Nephron progenitor cell (in vitro differentiated cells): ENCODE results near the gene PITHD1.

ENCODE experiments used
- DNase-seq: peaks from one replicate; pipeline ENCODE4 v3.0.0; 2021
- H3K27ac Mint-ChIP-seq: 2 replicates; pipeline ENCODE4 v1.8.0; 2021; ENCODE audit warnings: mild to moderate bottlenecking, moderate library complexity, mixed read lengths
- H3K27me3 Mint-ChIP-seq: 2 replicates; pipeline ENCODE4 v1.8.0; 2021; ENCODE audit warnings: mild to moderate bottlenecking, low read depth, mixed read lengths; ENCODE audit not compliant: poor library complexity
- H3K36me3 Mint-ChIP-seq: 2 replicates; pipeline ENCODE4 v1.8.0; 2021; ENCODE audit warnings: low read depth, mixed read lengths
- H3K4me1 Mint-ChIP-seq: 2 replicates; pipeline ENCODE4 v1.8.0; 2021; ENCODE audit warnings: mixed read lengths
- H3K4me3 Mint-ChIP-seq: 2 replicates; pipeline ENCODE4 v1.8.0; 2021; ENCODE audit warnings: mild to moderate bottlenecking, moderate library complexity, mixed read lengths
- H3K9me3 Mint-ChIP-seq: 2 replicates; pipeline ENCODE4 v1.8.0; 2021; ENCODE audit warnings: mild to moderate bottlenecking, moderate library complexity, mixed read lengths
- TF ChIP-seq, protein P1 (sequence below): fragments of 200-600 bp; sonication (generic); IDR thresholded peaks from 2 replicates; pipeline ENCODE4 v1.5.0; 2021; ENCODE audit warnings: antibody characterized with exemption

PITHD1 gene

DNA sequence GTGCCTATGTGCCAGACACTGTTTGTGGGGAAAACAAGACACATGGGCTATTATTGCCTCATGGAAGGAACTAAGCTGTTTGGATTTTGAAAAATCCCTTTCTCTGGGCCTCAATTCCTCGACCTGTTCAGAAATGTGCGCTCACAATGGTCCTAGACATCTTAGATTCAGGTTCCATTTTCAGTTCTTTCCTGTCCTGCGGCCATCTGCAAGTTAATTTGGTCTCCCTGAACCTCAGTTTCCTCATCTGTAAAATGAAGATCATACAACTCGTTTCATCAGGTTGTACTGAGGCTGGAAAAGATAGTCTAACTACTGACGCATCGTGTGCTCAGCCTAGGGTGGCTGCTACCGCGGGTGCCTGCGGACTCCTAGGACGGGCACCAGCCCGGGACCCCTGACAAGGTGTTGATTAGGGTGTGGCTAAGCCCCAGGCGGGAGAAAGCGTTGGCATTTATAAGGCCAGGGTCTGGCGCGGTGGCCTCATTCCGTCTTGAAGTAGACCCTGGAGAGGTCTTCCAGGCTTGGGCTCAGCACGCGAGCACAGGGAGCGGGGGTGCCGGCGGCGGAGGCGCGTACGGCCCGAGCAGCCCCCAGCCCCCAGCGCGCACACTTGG is 35.4 kb upstream of the PITHD1 start:
- H3K4me3 Mint-ChIP-seq: peak overlapping the region; percentile 86

DNA sequence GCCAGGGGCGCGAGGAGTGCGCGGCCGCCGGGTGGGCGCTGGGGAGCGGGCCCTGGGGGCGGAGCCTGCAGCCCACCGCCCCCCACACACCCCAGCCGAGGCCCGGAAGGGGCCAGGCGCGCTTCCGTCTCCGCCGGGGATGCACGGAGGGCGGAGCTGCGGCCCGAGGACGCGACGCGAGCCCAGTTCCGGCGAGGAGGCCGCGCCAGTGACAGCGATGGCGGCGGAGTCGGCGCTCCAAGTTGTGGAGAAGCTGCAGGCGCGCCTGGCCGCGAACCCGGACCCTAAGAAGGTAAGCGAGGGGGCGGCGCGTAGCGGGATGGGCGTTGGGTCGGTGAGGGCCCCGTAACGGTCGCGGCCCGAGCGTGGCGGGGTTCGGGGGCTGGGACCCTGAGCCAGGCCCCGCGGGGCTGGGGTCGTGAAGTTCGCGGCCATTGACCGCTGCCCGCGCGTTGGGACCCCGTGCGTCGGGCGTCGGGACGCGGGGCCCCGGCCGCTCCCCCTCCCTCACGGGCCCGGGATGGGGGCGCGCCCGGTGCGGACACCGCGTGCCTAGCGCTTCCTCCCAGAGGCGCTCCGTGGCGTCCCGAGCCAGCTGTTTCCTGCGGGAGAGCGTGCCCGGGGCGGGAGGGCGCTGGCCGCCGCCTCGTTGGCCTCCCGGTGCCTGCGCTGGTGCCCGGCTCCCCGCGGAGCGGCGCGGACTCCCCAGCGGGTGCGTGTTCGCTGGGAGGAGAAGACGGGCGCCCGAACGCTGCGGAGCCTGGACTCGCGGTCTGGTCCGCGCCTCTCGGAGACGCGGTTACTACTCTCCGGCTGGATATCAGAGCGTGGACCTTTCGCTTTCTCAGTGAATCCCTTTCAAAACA is 34.7 kb upstream of the PITHD1 start, which contains the start of gene ELOA:
ELOA (plus strand) TSS at position 185 of the 866 bp plus-strand sequence; CDS start at position 218, 33 bp downstream.
- Mint-ChIP-seq H3K27me3 (no peaks in the 10 kb centered on the region), H3K4me1 (peaks cover 39% of the 10 kb centered on the region), H3K4me3 (peak within 1 kb of the TSS; percentile 94), H3K36me3 (peaks cover 15% of the 10 kb centered on the region), H3K9me3 (no peaks in the 10 kb centered on the region), H3K27ac (peak within 1 kb of the TSS; percentile 91)
- TF ChIP-seq, protein P1, sequence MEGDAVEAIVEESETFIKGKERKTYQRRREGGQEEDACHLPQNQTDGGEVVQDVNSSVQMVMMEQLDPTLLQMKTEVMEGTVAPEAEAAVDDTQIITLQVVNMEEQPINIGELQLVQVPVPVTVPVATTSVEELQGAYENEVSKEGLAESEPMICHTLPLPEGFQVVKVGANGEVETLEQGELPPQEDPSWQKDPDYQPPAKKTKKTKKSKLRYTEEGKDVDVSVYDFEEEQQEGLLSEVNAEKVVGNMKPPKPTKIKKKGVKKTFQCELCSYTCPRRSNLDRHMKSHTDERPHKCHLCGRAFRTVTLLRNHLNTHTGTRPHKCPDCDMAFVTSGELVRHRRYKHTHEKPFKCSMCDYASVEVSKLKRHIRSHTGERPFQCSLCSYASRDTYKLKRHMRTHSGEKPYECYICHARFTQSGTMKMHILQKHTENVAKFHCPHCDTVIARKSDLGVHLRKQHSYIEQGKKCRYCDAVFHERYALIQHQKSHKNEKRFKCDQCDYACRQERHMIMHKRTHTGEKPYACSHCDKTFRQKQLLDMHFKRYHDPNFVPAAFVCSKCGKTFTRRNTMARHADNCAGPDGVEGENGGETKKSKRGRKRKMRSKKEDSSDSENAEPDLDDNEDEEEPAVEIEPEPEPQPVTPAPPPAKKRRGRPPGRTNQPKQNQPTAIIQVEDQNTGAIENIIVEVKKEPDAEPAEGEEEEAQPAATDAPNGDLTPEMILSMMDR: no peak
- DNase-seq: peak; percentile 82

More for the DNA sequence above, 35.4 kb upstream of the PITHD1 start:
- Mint-ChIP-seq H3K9me3 (no peaks in the 10 kb centered on the region), H3K4me1 (peaks cover 39% of the 10 kb centered on the region), H3K27me3 (no peaks in the 10 kb centered on the region), H3K36me3 (peaks cover 15% of the 10 kb centered on the region), H3K27ac (peak overlapping the region; percentile 82)
- no peak for DNase-seq
- TF ChIP-seq, protein P1: no peak

DNA sequence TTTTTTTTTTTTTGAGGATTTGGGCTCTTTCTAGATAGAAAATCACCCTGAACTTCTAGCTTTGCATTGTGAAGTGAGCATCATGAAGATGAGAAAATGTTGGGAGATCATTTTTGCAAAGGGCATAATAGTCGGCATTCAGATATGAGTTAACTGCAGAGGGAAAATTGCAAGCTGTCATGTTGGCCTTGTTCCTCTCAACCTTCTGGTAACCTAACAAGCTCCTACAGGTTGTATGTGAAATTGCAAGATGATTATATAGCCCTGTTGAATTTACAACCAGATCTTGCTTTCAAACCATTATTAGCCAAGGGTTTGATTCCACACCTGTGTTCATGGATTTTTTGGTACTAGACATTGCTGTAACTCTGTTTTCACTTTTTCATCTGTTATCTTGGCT is 32.7 kb upstream of the PITHD1 start:
- H3K27ac Mint-ChIP-seq: no peak overlapping the region
- no peak for DNase-seq
- H3K36me3 Mint-ChIP-seq: peaks cover 24% of the 10 kb centered on the region
- peaks cover 39% of the 10 kb centered on the region for H3K4me1 Mint-ChIP-seq
- no peaks in the 10 kb centered on the region for H3K27me3 Mint-ChIP-seq
- TF ChIP-seq, protein P1: peak; percentile 23
- H3K4me3 Mint-ChIP-seq: peak overlapping the region; percentile 94
- H3K9me3 Mint-ChIP-seq: no peaks in the 10 kb centered on the region

DNA sequence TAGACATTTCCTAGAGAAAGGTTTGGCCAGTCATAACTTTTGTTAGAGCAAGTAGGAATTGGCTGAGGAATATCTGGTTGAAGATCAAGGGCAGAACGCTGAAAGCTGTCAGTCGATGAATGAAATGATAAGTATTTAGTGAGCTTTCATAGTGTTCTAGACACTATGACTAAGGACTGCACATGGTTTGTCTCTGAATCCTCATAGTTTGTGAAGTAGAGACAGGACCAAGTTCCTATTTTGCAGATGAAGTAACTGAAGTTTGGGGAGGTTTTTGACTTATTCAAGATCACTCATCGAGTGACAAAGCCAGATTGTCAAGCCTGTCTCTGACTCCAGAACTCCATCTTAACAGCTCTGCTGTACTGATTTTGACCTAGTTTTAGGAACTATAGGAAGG is 30.2 kb upstream of the PITHD1 start:
- Mint-ChIP-seq H3K4me1 (peaks cover 26% of the 10 kb centered on the region), H3K4me3 (no peak overlapping the region), H3K27ac (peak overlapping the region; percentile 34), H3K27me3 (peaks cover 5% of the 10 kb centered on the region), H3K9me3 (no peaks in the 10 kb centered on the region), H3K36me3 (peaks cover 37% of the 10 kb centered on the region)
- no peak for DNase-seq
- TF ChIP-seq, protein P1: no peak

- peaks cover 8% of the 10 kb centered on the region for H3K27me3 Mint-ChIP-seq
- peaks cover 7% of the 10 kb centered on the region for H3K4me1 Mint-ChIP-seq
- peak overlapping the region; percentile 5 for H3K27ac Mint-ChIP-seq
- peak; percentile 32 for DNase-seq
- TF ChIP-seq, protein P1: peak; percentile 65
- H3K9me3 Mint-ChIP-seq: no peaks in the 10 kb centered on the region
- no peak overlapping the region for H3K4me3 Mint-ChIP-seq
- H3K36me3 Mint-ChIP-seq: peaks cover 58% of the 10 kb centered on the region
Observed at GRCh38 chr1:23751050-23751814, 27.0 kb upstream of the PITHD1 start.
